Kidney epithelial cell (primary cell): ENCODE results near the gene MIOX. TPM values are rescaled to one million over a fixed set of nuclear protein-coding genes. Genes with fewer than 3 reads are reported as not detected.

Source experiments
- DNase-seq: peaks from one replicate; pipeline ENCODE4 v3.0.0-alpha.2; 2010; ENCODE audit warnings: low read depth
- H3K27me3 ChIP-seq: 2 replicates; pipeline ENCODE4 v1.6.0; 2011; ENCODE audit warnings: low read length; ENCODE audit not compliant: control insufficient read depth, insufficient read depth
- H3K36me3 ChIP-seq: 2 replicates; pipeline ENCODE4 v1.5.1; 2011; ENCODE audit warnings: low read length; ENCODE audit not compliant: control insufficient read depth, insufficient read depth
- H3K4me3 ChIP-seq: 2 replicates; pipeline ENCODE4 v1.5.1; 2011; ENCODE audit warnings: low read depth, mild to moderate bottlenecking, control low read depth, low read length
- CTCF ChIP-seq: IDR thresholded peaks from 2 replicates; pipeline ENCODE4 v1.5.1; 2011; ENCODE audit warnings: mild to moderate bottlenecking, moderate library complexity, low read length, control low read depth, inconsistent platforms; ENCODE audit not compliant: insufficient read depth, poor library complexity, severe bottlenecking
- total RNA-seq: library from RNA; depleted of rRNA; stranded (reverse); fragments of >200 nt; gene quantifications from 2 replicates; pipeline ENCODE4 v1.2.3, GENCODE V29; 2015

Gene MIOX
- total RNA-seq, 1 donor from 2014 or later = 1.8 TPM

- Histone ChIP-seq H3K27me3 (no peaks in the 10 kb centered on the region), H3K36me3 (no peaks in the 10 kb centered on the region), H3K4me3 (peak overlapping the region; percentile 80)
- TF ChIP-seq CTCF = no peak
- no peak for DNase-seq
These were observed 22.2 kb downstream of the MIOX start for GRCh38 chr22:50508897-50509296.

- H3K4me3 ChIP-seq = no peak overlapping the region
- TF ChIP-seq CTCF = no peak
- no peaks in the 10 kb centered on the region for H3K36me3 ChIP-seq
- H3K27me3 ChIP-seq = no peaks in the 10 kb centered on the region
- DNase-seq = no peak
These were observed 26.5 kb downstream of the MIOX start for GRCh38 chr22:50513175-50513574.

- TF ChIP-seq CTCF = no peak
- Histone ChIP-seq H3K4me3 (no peak overlapping the region), H3K36me3 (no peaks in the 10 kb centered on the region), H3K27me3 (no peaks in the 10 kb centered on the region)
- no peak for DNase-seq
These were observed 29.4 kb downstream of the MIOX start for GRCh38 chr22:50516068-50516467.

- DNase-seq = no peak
- no peaks in the 10 kb centered on the region for H3K27me3 ChIP-seq
- no peaks in the 10 kb centered on the region for H3K36me3 ChIP-seq
- TF ChIP-seq CTCF = no peak
- no peak overlapping the region for H3K4me3 ChIP-seq
These were observed 30.2 kb downstream of the MIOX start for GRCh38 chr22:50516891-50517290.

DNA sequence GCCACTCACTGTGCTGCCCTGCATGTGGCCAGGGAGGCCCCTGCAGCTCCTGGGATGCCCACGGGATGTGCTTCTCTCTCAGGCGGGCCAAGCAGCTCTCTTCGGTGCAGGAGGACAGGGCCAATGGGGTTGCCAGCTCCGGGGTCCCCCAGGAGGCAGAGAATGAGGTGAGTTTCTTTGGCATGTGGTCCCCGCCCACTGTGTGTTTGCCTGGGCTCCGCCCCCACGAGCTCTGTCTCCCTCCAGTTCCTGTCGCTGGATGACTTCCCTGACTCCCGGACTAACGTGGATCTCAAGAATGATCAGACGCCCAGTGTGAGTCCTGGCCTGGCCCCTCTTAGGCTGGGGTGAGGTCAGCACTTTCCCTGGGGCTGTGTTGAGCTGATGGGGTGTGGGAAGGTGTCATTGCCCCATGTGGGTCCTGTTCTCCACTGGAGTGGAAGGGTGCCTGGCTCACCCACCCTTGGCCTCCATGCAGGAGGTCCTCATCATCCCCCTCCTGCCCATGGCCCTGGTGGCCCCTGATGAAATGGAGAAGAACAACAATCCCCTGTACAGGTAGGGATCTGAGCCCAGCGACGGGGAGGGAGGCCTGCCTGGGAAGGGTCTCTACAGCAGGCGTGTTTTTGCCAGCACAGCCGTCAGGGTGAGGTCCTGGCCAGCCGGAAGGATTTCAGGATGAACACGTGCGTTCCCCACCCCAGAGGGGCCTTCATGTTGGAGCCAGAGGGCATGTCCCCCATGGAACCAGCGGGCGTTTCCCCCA, 31.0 kb downstream of the MIOX start:
- no peak for TF ChIP-seq CTCF
- no peak for DNase-seq
- Histone ChIP-seq H3K36me3 (no peaks in the 10 kb centered on the region), H3K27me3 (no peaks in the 10 kb centered on the region), H3K4me3 (no peak overlapping the region)

GRCh38 chr22:50518606-50519005, 31.9 kb downstream of the MIOX start:
- Histone ChIP-seq H3K27me3 (no peaks in the 10 kb centered on the region), H3K4me3 (no peak overlapping the region), H3K36me3 (peaks cover 2% of the 10 kb centered on the region)
- TF ChIP-seq CTCF = no peak
- no peak for DNase-seq
